B cell (primary cell): ENCODE measurements around the gene PFN1. TPM values are rescaled to one million over a fixed set of nuclear protein-coding genes. Genes with fewer than 3 reads are reported as not detected.

Experiments used
- ATAC-seq: fragments of 200-7000 bp; cut with Tn5 transposase; one replicate; pipeline ENCODE4 v1.10.0; 2021; ENCODE audit warnings: low read depth, mild to moderate bottlenecking, moderate number of reproducible peaks, moderate library complexity
- CTCF ChIA-PET: fragments of 350-600 bp; sonication (Branson Sonifier 250); formaldehyde crosslinking; loops from one replicate; lab custom pipeline; 2021; ENCODE audit warnings: antibody characterized with exemption, inconsistent platforms; lab: Charles Lee
- POLR2A ChIA-PET: fragments of 350-600 bp; sonication (Branson Sonifier 250); formaldehyde crosslinking; loops from one replicate; lab custom pipeline; 2021; ENCODE audit warnings: antibody characterized with exemption; lab: Charles Lee
- DNase-seq: peaks from one replicate; pipeline ENCODE4 v3.0.0; 2013
- H2AFZ ChIP-seq: 2 replicates; pipeline ENCODE4 v1.6.1; 2012; ENCODE audit warnings: mild to moderate bottlenecking, low read depth, low read length; ENCODE audit not compliant: insufficient read depth, poor library complexity, severe bottlenecking
- H3K27ac ChIP-seq, 2 donors: 1 replicate in 1 of 2; 2 replicates in 1 of 2; pipeline ENCODE4 v1.5.1; 2012 to 2013; ENCODE audit warnings: low read length in 2 of 2, mild to moderate bottlenecking in 2 of 2, moderate library complexity in 1 of 2
- H3K27me3 ChIP-seq, 4 experiments: fragments of 200-600 bp in 1 of 4; sonication (generic) in 1 of 4; replicated peaks in 1 of 4; 1 replicate in 2 of 4; 2 replicates in 2 of 4; pipeline versions ENCODE4 v1.6.1 to v1.7.0; 2013 to 2016; ENCODE audit warnings: low read length in 3 of 4, mild to moderate bottlenecking in 2 of 4, mixed read lengths in 1 of 4, moderate library complexity in 1 of 4; ENCODE audit not compliant: insufficient read depth in 4 of 4, control insufficient read depth in 3 of 4; ENCODE audit errors: control extremely low read depth in 1 of 4
- H3K36me3 ChIP-seq, 2 experiments: replicated peaks in 1 of 2; 1 replicate in 1 of 2; 2 replicates in 1 of 2; pipeline versions ENCODE4 v1.6.1 to v1.7.1; 2013; ENCODE audit warnings: low read length in 1 of 2; ENCODE audit not compliant: insufficient read depth in 2 of 2, control insufficient read depth in 1 of 2; ENCODE audit errors: control extremely low read depth in 1 of 2, extremely low read depth in 1 of 2
- H3K4me1 ChIP-seq, 2 donors: fragments of 200-600 bp in 1 of 2; sonication (generic) in 1 of 2; 1 replicate in 1 of 2; 2 replicates in 1 of 2; pipeline versions ENCODE4 v1.5.1 to v1.6.1; 2013 to 2017; ENCODE audit warnings: low read length in 2 of 2; ENCODE audit not compliant: control insufficient read depth in 2 of 2, insufficient read depth in 2 of 2
- H3K4me2 ChIP-seq: replicated peaks from 2 replicates; pipeline ENCODE3; 2012; ENCODE audit warnings: mild to moderate bottlenecking, low read depth, low read length; ENCODE audit not compliant: poor library complexity, severe bottlenecking
- H3K4me3 ChIP-seq, 5 experiments: fragments of 200-600 bp in 1 of 5; sonication (generic) in 1 of 5; 1 replicate in 3 of 5; 2 replicates in 2 of 5; pipeline versions ENCODE4 v1.5.1 to v1.7.0; 2011 to 2016; ENCODE audit warnings: low read length in 4 of 5, mild to moderate bottlenecking in 4 of 5, low read depth in 2 of 5, control low read depth in 1 of 5, moderate library complexity in 1 of 5; ENCODE audit not compliant: insufficient read depth in 1 of 5; ENCODE audit errors: control extremely low read depth in 1 of 5, extremely low read depth in 1 of 5
- H3K79me2 ChIP-seq: fragments of 200-600 bp; sonication (generic); one replicate; pipeline ENCODE4 v1.6.0; 2016; ENCODE audit warnings: low read length; ENCODE audit not compliant: control insufficient read depth, insufficient read depth
- H3K9ac ChIP-seq: fragments of 200-600 bp; sonication (generic); 2 replicates; pipeline ENCODE4 v1.6.1; 2017; ENCODE audit warnings: mild to moderate bottlenecking, low read length, moderate library complexity
- H3K9me3 ChIP-seq, 3 donors: one replicate each; pipeline versions ENCODE4 v1.6.1 to v1.7.1; 2013; ENCODE audit warnings: low read length in 2 of 3; ENCODE audit not compliant: control insufficient read depth in 2 of 3, insufficient read depth in 1 of 3; ENCODE audit errors: control extremely low read depth in 1 of 3
- H4K20me1 ChIP-seq: 2 replicates; pipeline ENCODE4 v1.6.0; 2012; ENCODE audit warnings: mild to moderate bottlenecking, low read length; ENCODE audit not compliant: insufficient read depth, control insufficient read depth, poor library complexity, severe bottlenecking
- H3K27ac Mint-ChIP-seq: one replicate; pipeline ENCODE4 v1.8.0; 2021; ENCODE audit warnings: mixed read lengths
- H3K27me3 Mint-ChIP-seq: one replicate; pipeline ENCODE4 v1.8.0; 2021; ENCODE audit warnings: mixed read lengths
- H3K4me1 Mint-ChIP-seq: one replicate; pipeline ENCODE4 v1.8.0; 2021; ENCODE audit warnings: mixed read lengths
- H3K4me3 Mint-ChIP-seq: one replicate; pipeline ENCODE4 v1.8.0; 2021; ENCODE audit warnings: mixed read lengths
- H3K9me3 Mint-ChIP-seq: one replicate; pipeline ENCODE4 v1.8.0; 2022; ENCODE audit warnings: mixed read lengths; ENCODE audit not compliant: insufficient read depth
- CTCF ChIP-seq: fragments of 200-600 bp; IDR thresholded peaks from one replicate; pipeline ENCODE4 v1.8.0; 2022; ENCODE audit warnings: antibody characterized with exemption, mild to moderate bottlenecking
- EZH2 ChIP-seq: IDR thresholded peaks from 2 replicates; pipeline ENCODE4 v1.6.1; 2012; ENCODE audit warnings: borderline replicate concordance, low read depth, mild to moderate bottlenecking, moderate library complexity, low read length; ENCODE audit not compliant: insufficient read depth, poor library complexity, severe bottlenecking
- WGBS: methylation state at CpG from one replicate; pipeline ENCODE4 v1.1.5; 2013; ENCODE audit warnings: missing lambda C conversion rate; ENCODE audit not compliant: insufficient coverage; 5-methylcytosine and 5-hydroxymethylcytosine counted together
- intact Hi-C: fragments of 100-400 bp; cut with micrococcal nuclease; formaldehyde crosslinking; loops from one replicate; pipeline ENCODE4 v1.10.0; 2022
- polyA plus RNA-seq: library from polyadenylated mRNA; depleted of rRNA; stranded (reverse); fragments of >200 nt; gene quantifications from 2 replicates; pipeline ENCODE4 v1.2.3, GENCODE V29; 2012
- total RNA-seq, 2 donors: library from RNA; stranded (reverse); fragments of 120-200 nt in 1 of 2; gene quantifications; 1 replicate in 1 of 2; 2 replicates in 1 of 2; pipeline versions ENCODE4 v1.2.3 to v1.2.4, GENCODE V29; 2013 to 2022

PFN1 gene
- total and polyA plus RNA-seq, 2 donors (not counting 1 experiment from before 2014, with no cell fraction given), result 330 to 609 TPM

- Histone ChIP-seq H3K4me2 (peak within 1 kb of the TSS; percentile 85), H3K4me3 (peak within 1 kb of the TSS; percentile 68 to 92 (median 84)), H3K79me2 (peaks cover 26% of the 10 kb centered on the region), H3K36me3 (peaks cover 0 to 11% of the 10 kb centered on the region in 2 experiments), H3K27me3 (no peaks in the 10 kb centered on the region), H4K20me1 (no peaks in the 10 kb centered on the region), H2AFZ (peak within 1 kb of the TSS; percentile 75), H3K9me3 (no peaks in the 10 kb centered on the region), H3K9ac (peak within 1 kb of the TSS; percentile 73), H3K4me1 (peaks cover 17 to 22% of the 10 kb centered on the region in 2 donors), H3K27ac (peak within 1 kb of the TSS; percentile 67 to 68)
- under 1% methylated on average over 55 of the region's 66 CpGs for WGBS
- ATAC-seq (peak; percentile 68), DNase-seq (peak; percentile 99)
- H3K27me3 Mint-ChIP-seq, result no peaks in the 10 kb centered on the region
- H3K4me3 Mint-ChIP-seq, result no peak within 1 kb of the TSS
- intact Hi-C loops, result loop anchor here (1.0 to 5.0 kb wide), 12 partner anchors 12 to 258 kb away; partner anchors contain the start of genes ARRB2, C17orf107, CAMTA2 and INCA1
- no peaks in the 10 kb centered on the region for H3K9me3 Mint-ChIP-seq
- H3K4me1 Mint-ChIP-seq, result peaks cover 15% of the 10 kb centered on the region
- ChIA-PET POLR2A (interaction anchor here (0.6 to 4.7 kb wide), 24 partner anchors 11 to 825 kb away, joined by 3 to 81 read pairs (median 5); partner anchors contain the start of genes ARRB2, C17orf107, CAMTA2 and CHRNE), CTCF (interaction anchor here (0.5 to 4.3 kb wide), 22 partner anchors 11 to 453 kb away, joined by 3 to 32 read pairs (median 4); partner anchors contain the start of genes CAMTA2, CHRNE, PFN1 and RNF167)
- no peak within 1 kb of the TSS for H3K27ac Mint-ChIP-seq
- peak; percentile 16 for TF ChIP-seq CTCF
- no peak for TF ChIP-seq EZH2
Measured at GRCh38 chr17:4967539-4968485, 19.5 kb upstream of the PFN1 start, which contains the start of gene SPAG7. SPAG7 (minus strand) TSS chr17:4967817; CDS start chr17:4967804, 13 bp downstream.
